ENCODE measurements around the gene ACSS1.

- TF ChIP-seq CTCF (IDR thresholded peaks at IDR 0.05; ENCODE audit: low read depth, low read length, poor library complexity, severe bottlenecking) (no peak), EZH2phosphoT487 (IDR thresholded peaks at IDR 0.05; ENCODE audit: borderline replicate concordance, low read length) (no peak)
These were observed 18.3 kb upstream of the ACSS1 start for GRCh38 chr20:25076201-25076600.

All from DOHH2 (cell line).